ENCODE measurements around the gene F10.

F10 gene

DNA sequence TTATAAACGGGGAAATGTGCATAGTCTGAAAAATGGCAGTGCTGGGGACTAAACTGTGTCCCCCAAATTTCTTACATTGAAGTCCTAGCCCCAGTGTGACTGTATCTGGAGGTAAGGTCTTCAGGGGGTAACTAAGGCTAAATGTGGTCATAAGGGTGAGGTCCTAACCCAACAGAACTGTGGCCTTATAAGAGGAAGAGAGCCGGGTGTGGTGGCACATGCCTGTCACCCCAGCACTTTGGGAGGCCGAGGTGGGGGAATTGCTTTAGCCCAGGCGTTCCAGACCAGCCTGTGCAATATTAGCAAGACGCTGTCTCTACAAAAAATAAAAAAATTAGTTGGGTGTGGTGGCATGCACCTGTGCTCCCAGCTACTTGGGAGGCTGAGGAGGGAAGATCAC lies 53.7 kb downstream of the F10 start:
- DNase-seq: peak; percentile 61 to 72 (median 66)

DNA sequence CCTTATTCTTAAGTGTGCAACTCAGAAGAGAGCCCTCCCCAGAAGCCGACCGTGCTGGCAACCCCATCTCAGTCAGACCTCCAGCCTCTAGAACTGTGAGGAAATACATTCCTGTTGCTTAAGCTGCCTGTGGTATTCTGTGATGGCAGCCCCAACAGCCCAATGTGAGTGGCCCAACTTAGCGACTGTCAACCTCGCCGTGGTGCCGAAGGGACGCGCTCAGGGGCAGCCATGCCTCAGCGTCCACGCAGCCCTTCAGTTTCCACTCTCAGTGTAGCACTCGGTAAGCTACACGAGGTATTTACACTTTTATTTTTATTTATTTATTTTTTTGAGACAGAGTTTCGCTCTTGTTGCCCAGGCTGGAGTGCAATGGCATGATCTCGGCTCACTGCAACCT lies 54.2 kb downstream of the F10 start:
- DNase-seq: no peak

GRCh38 chr13:113178070-113178895 lies 55.7 kb downstream of the F10 start:
- DNase-seq: no peak

DNA sequence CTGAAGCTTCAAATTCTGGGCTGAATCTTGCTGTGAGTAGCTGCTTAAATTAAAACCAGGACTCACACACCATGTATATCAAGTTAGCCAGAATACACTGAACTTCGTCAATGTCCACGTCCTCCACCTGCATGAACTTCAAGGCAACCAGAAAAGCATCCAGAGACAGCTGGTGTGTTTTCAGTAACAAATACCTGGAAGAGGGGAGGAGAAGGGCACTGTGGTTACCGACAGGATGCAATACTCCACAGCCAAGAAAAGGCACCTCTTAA lies 56.2 kb downstream of the F10 start:
- no peak for DNase-seq

GRCh38 chr13:113179374-113180230 lies 57.0 kb downstream of the F10 start:
- no peak for DNase-seq

GRCh38 chr13:113182046-113182445 lies 59.4 kb downstream of the F10 start:
- DNase-seq: no peak

- no peak for DNase-seq
Observed at GRCh38 chr13:113183450-113184129, 61.0 kb downstream of the F10 start.

GRCh38 chr13:113184568-113185440 lies 62.2 kb downstream of the F10 start:
- DNase-seq: no peak

- no peak for DNase-seq
Observed at GRCh38 chr13:113186061-113186900, 63.7 kb downstream of the F10 start.

DNA sequence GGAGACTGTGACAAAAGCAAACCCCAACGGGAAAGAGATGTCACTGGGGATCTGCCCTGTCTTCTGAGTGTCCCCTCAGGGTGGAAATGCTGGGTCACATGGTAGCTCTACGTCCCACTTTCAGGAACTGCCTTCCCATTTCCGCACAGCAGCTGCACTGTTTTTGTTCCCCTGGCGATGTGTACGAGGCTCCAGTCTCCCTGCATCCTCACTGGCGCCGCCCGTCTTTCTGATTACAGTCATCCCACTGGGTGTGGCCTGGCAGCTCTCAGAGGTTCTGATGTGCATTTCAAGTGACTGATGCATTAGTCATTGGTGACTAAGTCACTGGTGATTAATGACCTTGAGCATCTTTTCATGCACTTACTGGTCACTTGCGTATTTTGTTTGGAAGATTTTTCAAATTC lies 64.7 kb downstream of the F10 start:
- peak; percentile 93 to 97 (median 94) for DNase-seq

DNA sequence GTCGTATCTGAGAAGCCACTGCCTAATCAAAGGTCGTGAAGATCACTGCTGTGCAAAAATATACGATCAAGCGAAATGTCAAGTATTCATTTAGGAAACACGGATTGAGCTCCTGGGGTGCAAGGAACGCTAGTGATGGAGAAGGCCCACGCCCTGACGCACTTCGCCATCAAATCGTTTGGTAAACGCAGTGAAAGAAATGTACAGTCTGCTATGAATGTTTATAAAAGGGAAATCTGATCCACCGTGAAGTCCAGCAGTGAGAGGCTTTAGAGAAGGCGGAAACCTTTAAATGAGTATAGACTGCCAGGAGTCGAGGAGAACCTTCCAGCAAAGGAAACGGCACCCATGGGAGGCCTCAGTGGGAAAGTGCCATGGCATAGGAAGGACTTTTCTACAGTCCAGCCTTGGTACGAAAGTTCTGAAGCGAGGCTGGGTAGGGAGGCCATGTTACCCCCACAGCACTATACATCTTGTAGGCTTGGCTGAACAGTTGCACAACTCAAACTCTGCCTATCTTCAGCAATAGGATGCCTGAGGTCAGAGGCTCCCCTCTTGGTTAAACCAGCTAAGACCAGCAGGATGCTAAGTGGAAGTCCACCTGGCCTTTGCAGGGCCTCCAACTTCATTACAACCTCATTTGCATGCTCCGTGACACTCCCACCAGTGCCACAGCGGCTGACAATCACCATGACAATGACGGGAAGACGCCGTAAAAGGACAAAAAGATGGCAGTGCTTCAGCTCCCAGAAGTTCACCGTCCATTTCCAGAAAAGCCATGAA lies 65.5 kb downstream of the F10 start:
- no peak for DNase-seq

DNA sequence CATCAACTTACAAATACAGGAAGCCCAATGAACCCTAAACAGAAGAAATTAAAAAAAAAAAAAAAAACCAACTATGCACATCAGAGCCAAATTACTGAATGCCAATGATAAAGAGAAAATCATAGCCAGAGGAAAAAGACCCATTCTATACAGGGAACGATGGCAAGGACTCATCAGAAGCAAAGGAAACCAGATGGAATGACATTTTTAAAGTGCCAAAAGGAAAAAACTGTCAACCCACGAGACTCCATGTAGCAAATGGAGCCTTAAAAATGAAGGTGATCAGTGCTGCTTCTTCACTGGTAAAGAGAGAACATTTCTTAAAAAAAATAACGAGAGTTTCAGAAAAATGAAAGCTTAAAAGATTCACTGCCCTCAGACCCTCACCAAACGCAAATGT lies 67.6 kb downstream of the F10 start:
- DNase-seq: no peak

GRCh38 chr13:113192279-113192678 lies 69.7 kb downstream of the F10 start:
- DNase-seq: no peak

GRCh38 chr13:113192902-113193301 lies 70.3 kb downstream of the F10 start:
- peak in 2 of 4 experiments; percentile 12 to 19 for DNase-seq

GRCh38 chr13:113195360-113195759 lies 72.8 kb downstream of the F10 start:
- DNase-seq: no peak

DNA sequence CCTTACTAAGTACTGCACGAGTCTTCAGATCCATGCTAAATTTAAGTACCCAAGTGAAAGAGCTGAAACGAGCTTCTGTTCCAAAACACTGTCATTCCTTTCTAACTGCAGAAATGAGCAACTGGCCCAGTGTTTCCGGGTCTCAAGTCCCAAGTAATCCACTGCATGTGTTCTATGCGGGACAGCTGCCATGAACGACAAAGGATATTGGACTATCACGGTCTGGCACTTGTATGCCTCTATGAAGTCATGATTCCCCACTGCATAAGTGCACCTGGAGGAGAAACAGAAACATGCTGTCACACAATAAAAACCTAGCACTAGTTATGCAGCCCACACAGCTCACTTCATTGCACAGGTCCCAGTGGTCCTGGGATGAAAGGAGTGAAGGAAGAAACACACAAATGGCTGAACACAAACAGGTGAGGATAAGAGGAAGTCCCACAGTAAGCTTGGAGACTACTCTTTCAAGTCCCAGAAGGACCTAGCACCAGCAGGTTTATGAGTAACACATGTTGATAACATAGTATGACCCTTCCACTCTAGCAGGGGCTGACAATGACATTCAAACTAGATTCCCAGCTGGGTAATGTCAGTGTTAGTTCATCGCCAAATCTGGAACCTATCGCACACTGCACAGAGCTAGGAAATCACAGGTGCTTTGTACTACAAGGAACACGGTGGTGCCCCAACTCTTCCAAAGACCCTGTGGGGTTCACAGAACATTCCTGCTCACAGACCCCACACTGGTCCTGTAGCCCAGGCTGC lies 74.6 kb downstream of the F10 start:
- no peak for DNase-seq

All from suppressor macrophage (primary cell).